Fibroblast of mammary gland (primary cell): ENCODE measurements around the gene TMEM121B.

Experiments used
- DNase-seq: peaks from one replicate; pipeline ENCODE4 v3.0.0-alpha.2; 2010; ENCODE audit warnings: low read depth
- H3K4me3 ChIP-seq: 2 replicates; pipeline ENCODE4 v1.5.1; 2011; ENCODE audit warnings: low read depth, mild to moderate bottlenecking, low read length, moderate library complexity; ENCODE audit not compliant: control insufficient read depth
- TF ChIP-seq, protein P1 (sequence below): conservative IDR thresholded peaks from 2 replicates; pipeline ENCODE4 v1.5.1; 2011; ENCODE audit warnings: low read depth, low read length, inconsistent platforms; ENCODE audit not compliant: control insufficient read depth, insufficient read depth

Gene TMEM121B

DNA sequence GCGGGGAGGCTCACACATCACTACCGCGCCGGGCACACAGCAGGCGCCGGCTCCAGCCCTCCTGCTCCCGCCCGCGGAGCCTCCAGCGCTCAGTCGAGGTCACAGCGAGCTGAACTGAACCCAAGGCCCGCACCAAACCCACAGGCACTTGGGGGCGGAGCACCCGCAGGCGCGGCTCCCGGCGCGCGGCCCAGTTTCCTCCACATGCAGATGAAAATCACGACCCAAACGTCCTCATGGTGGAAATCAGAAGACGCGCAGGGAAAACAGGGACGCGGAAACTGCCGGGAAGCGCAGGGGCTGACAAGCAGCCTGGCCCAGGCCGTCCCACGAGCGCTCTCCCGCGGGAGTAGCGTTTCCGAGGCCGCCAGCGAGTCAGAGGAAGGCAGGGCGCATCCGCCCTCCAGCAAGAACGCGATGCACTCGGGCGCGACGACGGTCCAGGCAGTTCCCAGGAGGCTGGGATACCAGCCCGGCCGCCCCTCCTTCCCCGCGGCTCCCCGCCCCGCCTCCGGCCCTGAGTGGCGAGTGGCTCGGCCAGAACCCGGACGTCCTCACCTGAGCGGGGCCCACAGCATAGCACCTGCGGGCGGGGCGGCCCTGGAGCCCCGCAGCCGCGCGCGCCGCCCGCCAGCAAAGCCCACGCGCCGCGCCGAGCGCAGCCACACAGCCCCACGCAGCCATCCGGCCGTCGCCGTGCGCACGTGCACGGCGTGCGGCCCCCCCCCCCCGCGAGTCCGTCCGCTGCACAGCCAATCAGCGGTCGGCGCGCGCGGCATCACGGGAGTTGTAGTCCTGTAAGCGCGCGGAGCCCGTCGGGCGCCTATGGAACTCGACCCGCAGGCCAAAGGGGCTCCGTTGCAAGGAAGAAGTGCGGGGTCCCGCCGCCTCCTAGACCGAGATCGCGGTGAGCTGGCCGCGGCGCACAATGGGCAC, 37.7 kb upstream of the TMEM121B start, which contains the start of gene HDHD5:
Gene HDHD5, minus strand, starts transcription at position 710 of the 936 bp plus-strand sequence. Its CDS starts 26 bp downstream, at position 684.
- DNase-seq = peak; percentile 75
- H3K4me3 ChIP-seq = peak within 1 kb of the TSS; percentile 65
- TF ChIP-seq, protein P1, sequence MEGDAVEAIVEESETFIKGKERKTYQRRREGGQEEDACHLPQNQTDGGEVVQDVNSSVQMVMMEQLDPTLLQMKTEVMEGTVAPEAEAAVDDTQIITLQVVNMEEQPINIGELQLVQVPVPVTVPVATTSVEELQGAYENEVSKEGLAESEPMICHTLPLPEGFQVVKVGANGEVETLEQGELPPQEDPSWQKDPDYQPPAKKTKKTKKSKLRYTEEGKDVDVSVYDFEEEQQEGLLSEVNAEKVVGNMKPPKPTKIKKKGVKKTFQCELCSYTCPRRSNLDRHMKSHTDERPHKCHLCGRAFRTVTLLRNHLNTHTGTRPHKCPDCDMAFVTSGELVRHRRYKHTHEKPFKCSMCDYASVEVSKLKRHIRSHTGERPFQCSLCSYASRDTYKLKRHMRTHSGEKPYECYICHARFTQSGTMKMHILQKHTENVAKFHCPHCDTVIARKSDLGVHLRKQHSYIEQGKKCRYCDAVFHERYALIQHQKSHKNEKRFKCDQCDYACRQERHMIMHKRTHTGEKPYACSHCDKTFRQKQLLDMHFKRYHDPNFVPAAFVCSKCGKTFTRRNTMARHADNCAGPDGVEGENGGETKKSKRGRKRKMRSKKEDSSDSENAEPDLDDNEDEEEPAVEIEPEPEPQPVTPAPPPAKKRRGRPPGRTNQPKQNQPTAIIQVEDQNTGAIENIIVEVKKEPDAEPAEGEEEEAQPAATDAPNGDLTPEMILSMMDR = no peak

DNA sequence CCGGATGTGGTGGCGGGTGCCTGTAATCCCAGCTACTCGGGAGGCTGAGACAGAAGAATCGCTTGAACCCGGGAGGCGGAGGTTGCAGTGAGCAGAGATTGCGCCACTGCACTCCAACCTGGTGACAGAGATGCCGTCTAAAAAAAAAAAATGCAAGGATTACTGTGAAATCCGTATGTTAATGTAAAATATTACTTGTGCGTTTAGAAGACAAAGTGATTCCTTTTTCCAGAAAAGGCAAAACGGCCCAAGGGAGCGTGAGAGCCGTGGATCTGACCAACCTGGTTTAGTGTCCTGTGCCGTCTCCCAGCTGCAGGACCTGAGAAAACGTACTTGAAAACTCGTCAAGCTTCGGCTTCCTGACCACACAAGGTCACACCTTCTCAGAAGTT, 37.0 kb upstream of the TMEM121B start:
- DNase-seq = no peak
- peak overlapping the region; percentile 65 for H3K4me3 ChIP-seq
- TF ChIP-seq, protein P1 = no peak

DNA sequence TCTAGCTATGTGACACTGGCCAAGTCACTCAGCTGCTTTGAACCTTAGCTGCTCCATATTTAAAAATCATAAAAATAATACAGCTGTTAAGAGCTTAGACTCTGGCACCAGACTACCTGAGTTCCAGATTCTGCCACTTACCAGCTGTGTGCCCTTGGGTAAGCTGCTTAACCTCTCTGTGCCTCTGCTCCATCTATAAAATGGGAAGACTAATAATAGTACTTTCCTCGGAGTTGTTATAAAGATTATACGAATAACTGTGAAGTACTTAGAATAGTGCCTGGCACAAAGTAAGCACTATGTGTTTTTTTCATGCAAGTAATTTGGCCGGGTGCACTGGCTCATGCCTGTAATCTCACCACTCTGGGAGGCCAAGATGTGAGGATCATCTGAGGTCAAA, 36.6 kb upstream of the TMEM121B start:
- no peak overlapping the region for H3K4me3 ChIP-seq
- no peak for DNase-seq
- TF ChIP-seq, protein P1 = no peak

DNA sequence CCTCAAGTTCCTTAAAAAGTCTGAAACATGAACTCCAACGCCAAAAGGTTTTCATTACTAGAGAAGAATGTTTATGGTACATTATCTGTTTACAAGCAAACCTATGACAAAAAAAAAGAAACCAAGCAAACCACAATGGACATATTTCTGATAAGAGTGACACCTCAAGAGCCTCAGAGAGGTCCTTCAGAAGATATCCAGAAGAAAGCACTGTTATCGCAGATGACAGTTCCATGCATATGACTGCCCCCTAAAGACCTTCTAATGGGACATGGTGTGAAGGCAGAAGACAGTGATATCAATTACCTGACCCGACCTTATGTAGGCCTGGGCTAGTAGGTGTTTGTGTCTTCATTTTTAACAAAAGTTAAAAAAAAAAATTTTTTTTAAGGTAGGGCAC, 34.8 kb upstream of the TMEM121B start:
- H3K4me3 ChIP-seq = no peak overlapping the region
- no peak for DNase-seq
- TF ChIP-seq, protein P1 = no peak

DNA sequence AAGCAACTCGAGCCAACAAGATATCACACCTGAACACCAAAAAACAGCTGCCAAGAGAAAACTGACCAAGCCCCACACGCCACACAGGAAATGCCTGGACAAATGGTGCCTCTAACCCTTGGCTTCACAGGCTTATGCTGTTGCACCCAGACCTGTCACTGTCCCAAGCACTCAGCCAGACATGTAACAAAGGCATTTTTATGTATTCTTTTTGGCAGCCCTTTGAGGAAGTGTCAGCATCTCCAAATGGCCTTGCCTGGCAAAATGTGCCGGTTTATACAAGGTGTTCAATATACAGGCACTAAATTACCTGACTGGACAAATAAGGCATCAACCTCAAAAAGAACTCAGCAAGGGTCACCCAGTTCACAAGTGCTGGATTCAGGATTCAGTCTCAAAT, 31.8 kb upstream of the TMEM121B start:
- TF ChIP-seq, protein P1 = no peak
- DNase-seq = no peak
- no peak overlapping the region for H3K4me3 ChIP-seq

DNA sequence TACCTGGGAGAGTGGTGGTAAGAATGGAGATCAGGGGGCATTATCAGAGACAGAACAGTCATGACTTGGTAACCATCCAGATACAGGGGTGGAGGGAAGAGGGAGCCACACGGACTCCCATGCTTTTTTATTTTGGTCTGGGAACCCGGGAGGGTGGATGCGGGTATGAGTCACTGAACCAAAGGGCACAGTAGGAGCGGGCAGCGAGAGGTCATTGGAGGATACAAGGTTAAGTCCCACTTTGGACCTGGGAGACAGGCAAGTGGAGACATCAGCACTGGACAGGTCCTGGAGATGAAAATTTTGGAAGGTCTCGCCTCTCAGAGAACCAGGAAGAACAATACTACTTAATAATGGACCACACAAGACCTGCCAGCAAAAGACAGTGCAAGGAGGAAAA, 31.2 kb upstream of the TMEM121B start:
- no peak overlapping the region for H3K4me3 ChIP-seq
- no peak for DNase-seq
- TF ChIP-seq, protein P1 = no peak
